ENCODE data around the gene ARHGAP22. TPM values are rescaled to one million over a fixed set of nuclear protein-coding genes. Genes with fewer than 3 reads are reported as not detected.

ARHGAP22 gene
- total RNA-seq, 1 donor from 2014 or later: 24.5 TPM

- DNase-seq (ENCODE audit: low read depth): no peak
- TF ChIP-seq CTCF (conservative IDR thresholded peaks at IDR 0.05; ENCODE audit: low read depth, low read length): no peak
- no peak overlapping the region for H3K4me3 ChIP-seq (ENCODE audit: low read depth, low read length)
These were observed 162.6 kb downstream of the ARHGAP22 start for GRCh38 chr10:48442090-48442808.

- H3K4me3 ChIP-seq (ENCODE audit: low read depth, low read length): no peak overlapping the region
- DNase-seq (ENCODE audit: low read depth): no peak
- TF ChIP-seq CTCF (conservative IDR thresholded peaks at IDR 0.05; ENCODE audit: low read depth, low read length): no peak
These were observed 164.1 kb downstream of the ARHGAP22 start for GRCh38 chr10:48440771-48441170.

GRCh38 chr10:48439581-48440041, 165.3 kb downstream of the ARHGAP22 start:
- no peak for TF ChIP-seq CTCF (conservative IDR thresholded peaks at IDR 0.05; ENCODE audit: low read depth, low read length)
- peak; percentile 46 for DNase-seq (ENCODE audit: low read depth)
- peak overlapping the region; percentile 12 for H3K4me3 ChIP-seq (ENCODE audit: low read depth, low read length)

- no peak overlapping the region for H3K4me3 ChIP-seq (ENCODE audit: low read depth, low read length)
- no peak for DNase-seq (ENCODE audit: low read depth)
- TF ChIP-seq CTCF (conservative IDR thresholded peaks at IDR 0.05; ENCODE audit: low read depth, low read length): no peak
These were observed 165.8 kb downstream of the ARHGAP22 start for GRCh38 chr10:48439031-48439430.

- TF ChIP-seq CTCF (conservative IDR thresholded peaks at IDR 0.05; ENCODE audit: low read depth, low read length): no peak
- DNase-seq (ENCODE audit: low read depth): no peak
- no peak overlapping the region for H3K4me3 ChIP-seq (ENCODE audit: low read depth, low read length)
These were observed 167.3 kb downstream of the ARHGAP22 start for GRCh38 chr10:48437546-48437945.

- no peak for DNase-seq (ENCODE audit: low read depth)
- H3K4me3 ChIP-seq (ENCODE audit: low read depth, low read length): no peak overlapping the region
- TF ChIP-seq CTCF (conservative IDR thresholded peaks at IDR 0.05; ENCODE audit: low read depth, low read length): no peak
These were observed 173.0 kb downstream of the ARHGAP22 start for GRCh38 chr10:48431871-48432270.
